HEK293 (cell line): Measurements from ENCODE around the gene KLF13.

Experiments
- CTCF ChIA-PET: fragments of 350-600 bp; formaldehyde crosslinking; extraction: SDS; loops from one replicate; lab custom pipeline; 2021; ENCODE audit warnings: antibody characterized with exemption; lab: Yijun Ruan, JAX
- POLR2A ChIA-PET: fragments of 300-600 bp; formaldehyde crosslinking; extraction: SDS; loops from one replicate; lab custom pipeline; 2020; ENCODE audit warnings: antibody characterized with exemption, inconsistent platforms; lab: Yijun Ruan, JAX
- H3K27ac ChIP-seq: fragments of 200-500 bp; sonication (Bioruptor generic); 2 replicates; pipeline ENCODE4 v1.5.1; 2014; ENCODE audit warnings: low read depth, low read length, control low read depth, inconsistent platforms; ENCODE audit errors: extremely low read depth
- H3K36me3 ChIP-seq, 2 experiments: fragments of 200-500 bp in 1 of 2; sonication (Bioruptor generic) in 1 of 2; 1 replicate in 1 of 2; 2 replicates in 1 of 2; pipeline ENCODE4 v1.5.1; 2014 to 2017; ENCODE audit warnings: inconsistent platforms in 2 of 2, low read length in 2 of 2; ENCODE audit not compliant: control insufficient read depth in 2 of 2, insufficient read depth in 1 of 2
- H3K4me1 ChIP-seq: fragments of 200-500 bp; sonication (Bioruptor generic); 2 replicates; pipeline ENCODE4 v1.5.1; 2014; ENCODE audit warnings: mild to moderate bottlenecking, low read length, inconsistent platforms; ENCODE audit not compliant: control insufficient read depth, insufficient read depth
- H3K4me3 ChIP-seq: 2 replicates; pipeline ENCODE4 v1.5.1; 2011; ENCODE audit warnings: low read depth, mild to moderate bottlenecking, control low read depth, low read length, moderate library complexity
- H3K9me3 ChIP-seq: fragments of 200-500 bp; sonication (Bioruptor generic); 2 replicates; pipeline ENCODE4 v1.5.1; 2014; ENCODE audit warnings: low read depth, low read length, inconsistent platforms; ENCODE audit not compliant: control insufficient read depth, insufficient read depth
- GLIS2 ChIP-seq: fragments of 450-650 bp; formaldehyde crosslinking; IDR thresholded peaks from 2 replicates; pipeline ENCODE4 v1.5.1; 2016; ENCODE audit warnings: missing biosample characterization, missing genetic modification characterization
- KLF10 ChIP-seq: fragments of 450-650 bp; IDR thresholded peaks from 2 replicates; pipeline ENCODE4 v1.5.1; 2018; ENCODE audit warnings: missing biosample characterization, mild to moderate bottlenecking, missing genetic modification characterization
- SCRT2 ChIP-seq: fragments of 450-650 bp; formaldehyde crosslinking; IDR thresholded peaks from 2 replicates; pipeline ENCODE4 v1.5.1; 2016; ENCODE audit warnings: missing biosample characterization, missing genetic modification characterization
- SP2 ChIP-seq: fragments of 450-650 bp; formaldehyde crosslinking; IDR thresholded peaks from 2 replicates; pipeline ENCODE4 v1.5.1; 2016; ENCODE audit warnings: missing biosample characterization, missing genetic modification characterization
- ZBTB20 ChIP-seq: fragments of 450-650 bp; formaldehyde crosslinking; IDR thresholded peaks from 2 replicates; pipeline ENCODE4 v1.5.1; 2016; ENCODE audit warnings: missing biosample characterization, missing genetic modification characterization
- ZBTB48 ChIP-seq: fragments of 450-650 bp; formaldehyde crosslinking; IDR thresholded peaks from 2 replicates; pipeline ENCODE4 v1.5.1; 2016; ENCODE audit warnings: missing biosample characterization, missing genetic modification characterization
- ZEB2 ChIP-seq: fragments of 450-650 bp; formaldehyde crosslinking; IDR thresholded peaks from 2 replicates; pipeline ENCODE4 v1.5.1; 2016; ENCODE audit warnings: missing biosample characterization, missing genetic modification characterization
- ZFP37 ChIP-seq: fragments of 450-650 bp; formaldehyde crosslinking; IDR thresholded peaks from 2 replicates; pipeline ENCODE4 v1.5.1; 2016; ENCODE audit warnings: missing biosample characterization, missing genetic modification characterization
- ZIC2 ChIP-seq: fragments of 450-650 bp; formaldehyde crosslinking; IDR thresholded peaks from 2 replicates; pipeline ENCODE4 v1.5.1; 2016; ENCODE audit warnings: missing biosample characterization, missing genetic modification characterization
- ZNF157 ChIP-seq: fragments of 450-650 bp; formaldehyde crosslinking; IDR thresholded peaks from 2 replicates; pipeline ENCODE4 v1.5.1; 2016; ENCODE audit warnings: missing biosample characterization, missing genetic modification characterization
- ZNF175 ChIP-seq: fragments of 450-650 bp; formaldehyde crosslinking; IDR thresholded peaks from 2 replicates; pipeline ENCODE4 v1.5.1; 2016; ENCODE audit warnings: missing biosample characterization, missing genetic modification characterization
- ZNF341 ChIP-seq: fragments of 450-650 bp; formaldehyde crosslinking; IDR thresholded peaks from 2 replicates; pipeline ENCODE4; 2016; ENCODE audit warnings: low read depth, missing biosample characterization, missing genetic modification characterization
- ZNF354C ChIP-seq: fragments of 450-650 bp; formaldehyde crosslinking; IDR thresholded peaks from 2 replicates; pipeline ENCODE4 v1.5.1; 2016; ENCODE audit warnings: missing biosample characterization, missing genetic modification characterization, low read depth, borderline replicate concordance
- ZNF423 ChIP-seq: fragments of 450-650 bp; formaldehyde crosslinking; IDR thresholded peaks from 2 replicates; pipeline ENCODE4 v1.5.1; 2016; ENCODE audit warnings: missing biosample characterization, missing genetic modification characterization
- ZNF548 ChIP-seq: fragments of 450-650 bp; formaldehyde crosslinking; IDR thresholded peaks from 2 replicates; pipeline ENCODE4 v1.5.1; 2016; ENCODE audit warnings: missing biosample characterization, missing genetic modification characterization
- ZNF629 ChIP-seq: fragments of 450-650 bp; formaldehyde crosslinking; IDR thresholded peaks from 2 replicates; pipeline ENCODE4 v1.5.1; 2017; ENCODE audit warnings: missing biosample characterization, missing genetic modification characterization
- ZNF660 ChIP-seq: fragments of 450-650 bp; IDR thresholded peaks from 2 replicates; pipeline ENCODE4 v1.5.1; 2018; ENCODE audit warnings: missing biosample characterization, mild to moderate bottlenecking, missing genetic modification characterization
- ZNF677 ChIP-seq: fragments of 450-650 bp; IDR thresholded peaks from 2 replicates; pipeline ENCODE4 v1.5.0; 2018; ENCODE audit warnings: missing biosample characterization, mild to moderate bottlenecking, missing genetic modification characterization, moderate library complexity
- ZNF777 ChIP-seq: fragments of 450-650 bp; formaldehyde crosslinking; IDR thresholded peaks from 2 replicates; pipeline ENCODE4 v1.5.1; 2017; ENCODE audit warnings: missing biosample characterization, missing genetic modification characterization, borderline replicate concordance
- ZNF785 ChIP-seq: fragments of 450-650 bp; formaldehyde crosslinking; IDR thresholded peaks from 2 replicates; pipeline ENCODE4 v1.5.1; 2016; ENCODE audit warnings: missing biosample characterization, missing genetic modification characterization
- ZNF830 ChIP-seq: fragments of 450-650 bp; IDR thresholded peaks from 2 replicates; pipeline ENCODE4 v1.5.0; 2018; ENCODE audit warnings: missing biosample characterization, missing genetic modification characterization, low read depth, mild to moderate bottlenecking, moderate library complexity
- ZNF837 ChIP-seq: fragments of 450-650 bp; formaldehyde crosslinking; IDR thresholded peaks from 2 replicates; pipeline ENCODE4 v1.5.1; 2016; ENCODE audit warnings: missing biosample characterization, missing genetic modification characterization
- ZXDB ChIP-seq: fragments of 450-650 bp; formaldehyde crosslinking; IDR thresholded peaks from 2 replicates; pipeline ENCODE4 v1.5.1; 2016; ENCODE audit warnings: missing biosample characterization, missing genetic modification characterization
- TF ChIP-seq, protein P1 (sequence below): fragments of 450-650 bp; formaldehyde crosslinking; IDR thresholded peaks from 2 replicates; pipeline ENCODE4 v1.5.1; 2016; ENCODE audit warnings: missing biosample characterization, missing genetic modification characterization
- TF ChIP-seq, protein P2 (sequence below): fragments of 450-650 bp; formaldehyde crosslinking; IDR thresholded peaks from 2 replicates; pipeline ENCODE4 v1.5.1; 2016; ENCODE audit warnings: missing biosample characterization, missing genetic modification characterization, borderline replicate concordance
- TF ChIP-seq, protein P3 (sequence below): fragments of 450-650 bp; formaldehyde crosslinking; IDR thresholded peaks from 2 replicates; pipeline ENCODE4 v1.5.1; 2016; ENCODE audit warnings: missing biosample characterization, missing genetic modification characterization
- TF ChIP-seq, protein P4 (sequence below): sonication (generic); formaldehyde crosslinking; IDR thresholded peaks from 2 replicates; pipeline ENCODE4 v1.8.1; 2022; ENCODE audit warnings: mild to moderate bottlenecking, moderate library complexity, missing genetic modification reagents
- TF ChIP-seq, protein P5 (sequence below): fragments of 450-650 bp; formaldehyde crosslinking; IDR thresholded peaks from 2 replicates; pipeline ENCODE4 v1.5.1; 2016; ENCODE audit warnings: missing biosample characterization, missing genetic modification characterization, borderline replicate concordance

The KLF13 gene

DNA sequence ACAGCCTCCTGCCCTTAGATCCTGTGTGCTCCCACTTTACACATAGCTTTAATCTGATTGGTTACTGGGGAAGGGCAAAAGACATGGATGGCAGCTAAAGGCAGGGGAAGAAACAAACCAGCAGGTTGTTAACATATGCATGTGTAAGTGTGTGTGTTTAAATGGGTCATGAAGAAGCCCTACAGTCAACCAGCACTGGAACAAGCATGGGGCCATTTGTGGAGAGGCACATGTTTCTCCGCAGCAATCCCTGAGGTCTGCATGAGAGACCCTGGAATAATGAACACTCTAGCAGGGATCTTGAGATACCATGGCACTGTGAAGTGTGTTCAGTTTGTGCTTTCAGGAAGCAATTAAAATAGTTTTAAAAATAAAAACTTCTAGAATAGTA, 6.0 kb downstream of the KLF13 start:
- Histone ChIP-seq H3K9me3 (no peaks in the 10 kb centered on the region), H3K36me3 (no peaks in the 10 kb centered on the region), H3K4me1 (peaks cover 2% of the 10 kb centered on the region; the same call in 1 of the 2 replicates), H3K27ac (no peak overlapping the region), H3K4me3 (no peak overlapping the region)
- ChIA-PET CTCF (no interaction called here), POLR2A (no interaction called here)
- TF ChIP-seq, protein P1, sequence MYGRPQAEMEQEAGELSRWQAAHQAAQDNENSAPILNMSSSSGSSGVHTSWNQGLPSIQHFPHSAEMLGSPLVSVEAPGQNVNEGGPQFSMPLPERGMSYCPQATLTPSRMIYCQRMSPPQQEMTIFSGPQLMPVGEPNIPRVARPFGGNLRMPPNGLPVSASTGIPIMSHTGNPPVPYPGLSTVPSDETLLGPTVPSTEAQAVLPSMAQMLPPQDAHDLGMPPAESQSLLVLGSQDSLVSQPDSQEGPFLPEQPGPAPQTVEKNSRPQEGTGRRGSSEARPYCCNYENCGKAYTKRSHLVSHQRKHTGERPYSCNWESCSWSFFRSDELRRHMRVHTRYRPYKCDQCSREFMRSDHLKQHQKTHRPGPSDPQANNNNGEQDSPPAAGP (tag by site-specific recombination), result no peak
- TF ChIP-seq ZFP37 (tag by site-specific recombination) (no peak), ZNF354C (tag by site-specific recombination) (no peak), ZBTB20 (tag by site-specific recombination) (no peak), ZEB2 (tag by site-specific recombination) (no peak), ZNF423 (tag by site-specific recombination) (no peak), ZBTB48 (tag by site-specific recombination) (no peak), ZNF157 (tag by site-specific recombination) (no peak), ZNF548 (tag by site-specific recombination) (no peak), ZIC2 (tag by site-specific recombination) (no peak), ZNF660 (tag by site-specific recombination) (no peak), ZXDB (tag by site-specific recombination) (no peak), SCRT2 (tag by site-specific recombination) (no peak), ZNF175 (no peak), SP2 (tag by site-specific recombination) (no peak), ZNF777 (no peak)
- TF ChIP-seq, protein P2, sequence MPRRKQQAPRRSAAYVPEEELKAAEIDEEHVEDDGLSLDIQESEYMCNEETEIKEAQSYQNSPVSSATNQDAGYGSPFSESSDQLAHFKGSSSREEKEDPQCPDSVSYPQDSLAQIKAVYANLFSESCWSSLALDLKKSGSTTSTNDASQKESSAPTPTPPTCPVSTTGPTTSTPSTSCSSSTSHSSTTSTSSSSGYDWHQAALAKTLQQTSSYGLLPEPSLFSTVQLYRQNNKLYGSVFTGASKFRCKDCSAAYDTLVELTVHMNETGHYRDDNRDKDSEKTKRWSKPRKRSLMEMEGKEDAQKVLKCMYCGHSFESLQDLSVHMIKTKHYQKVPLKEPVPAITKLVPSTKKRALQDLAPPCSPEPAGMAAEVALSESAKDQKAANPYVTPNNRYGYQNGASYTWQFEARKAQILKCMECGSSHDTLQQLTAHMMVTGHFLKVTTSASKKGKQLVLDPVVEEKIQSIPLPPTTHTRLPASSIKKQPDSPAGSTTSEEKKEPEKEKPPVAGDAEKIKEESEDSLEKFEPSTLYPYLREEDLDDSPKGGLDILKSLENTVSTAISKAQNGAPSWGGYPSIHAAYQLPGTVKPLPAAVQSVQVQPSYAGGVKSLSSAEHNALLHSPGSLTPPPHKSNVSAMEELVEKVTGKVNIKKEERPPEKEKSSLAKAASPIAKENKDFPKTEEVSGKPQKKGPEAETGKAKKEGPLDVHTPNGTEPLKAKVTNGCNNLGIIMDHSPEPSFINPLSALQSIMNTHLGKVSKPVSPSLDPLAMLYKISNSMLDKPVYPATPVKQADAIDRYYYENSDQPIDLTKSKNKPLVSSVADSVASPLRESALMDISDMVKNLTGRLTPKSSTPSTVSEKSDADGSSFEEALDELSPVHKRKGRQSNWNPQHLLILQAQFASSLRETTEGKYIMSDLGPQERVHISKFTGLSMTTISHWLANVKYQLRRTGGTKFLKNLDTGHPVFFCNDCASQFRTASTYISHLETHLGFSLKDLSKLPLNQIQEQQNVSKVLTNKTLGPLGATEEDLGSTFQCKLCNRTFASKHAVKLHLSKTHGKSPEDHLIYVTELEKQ (tag by site-specific recombination), result no peak
- TF ChIP-seq, protein P3, sequence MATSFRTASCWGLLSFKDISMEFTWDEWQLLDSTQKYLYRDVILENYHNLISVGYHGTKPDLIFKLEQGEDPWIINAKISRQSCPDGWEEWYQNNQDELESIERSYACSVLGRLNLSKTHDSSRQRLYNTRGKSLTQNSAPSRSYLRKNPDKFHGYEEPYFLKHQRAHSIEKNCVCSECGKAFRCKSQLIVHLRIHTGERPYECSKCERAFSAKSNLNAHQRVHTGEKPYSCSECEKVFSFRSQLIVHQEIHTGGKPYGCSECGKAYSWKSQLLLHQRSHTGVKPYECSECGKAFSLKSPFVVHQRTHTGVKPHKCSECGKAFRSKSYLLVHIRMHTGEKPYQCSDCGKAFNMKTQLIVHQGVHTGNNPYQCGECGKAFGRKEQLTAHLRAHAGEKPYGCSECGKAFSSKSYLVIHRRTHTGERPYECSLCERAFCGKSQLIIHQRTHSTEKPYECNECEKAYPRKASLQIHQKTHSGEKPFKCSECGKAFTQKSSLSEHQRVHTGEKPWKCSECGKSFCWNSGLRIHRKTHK, result no peak

DNA sequence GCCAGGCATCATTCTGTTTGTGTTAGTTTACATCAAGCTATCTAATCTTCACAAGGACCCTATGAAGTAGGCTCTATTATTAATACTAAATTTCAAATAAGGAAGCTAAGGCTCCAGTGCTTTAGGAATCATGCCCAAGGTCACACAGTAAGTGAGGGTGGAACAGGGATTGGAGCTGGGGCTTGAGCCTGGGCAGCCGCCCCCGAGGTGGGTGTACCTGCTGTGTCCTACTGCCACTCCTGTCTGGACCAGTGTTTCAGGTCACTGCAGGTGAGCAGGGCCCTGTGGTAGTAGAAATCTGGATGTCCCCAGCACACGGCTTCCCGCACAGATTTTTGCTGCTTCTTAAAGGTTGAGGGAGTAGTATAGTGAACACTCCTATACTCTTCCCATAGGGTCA, 6.5 kb downstream of the KLF13 start:
- Histone ChIP-seq H3K9me3 (no peaks in the 10 kb centered on the region), H3K36me3 (no peaks in the 10 kb centered on the region), H3K27ac (no peak overlapping the region), H3K4me3 (no peak overlapping the region), H3K4me1 (peaks cover 2% of the 10 kb centered on the region; the same call in 1 of the 2 replicates)
- POLR2A ChIA-PET, result no interaction called here
- CTCF ChIA-PET, result no interaction called here
- TF ChIP-seq ZNF837 (tag by site-specific recombination) (no peak), ZNF677 (tag by site-specific recombination) (no peak), ZNF785 (tag by site-specific recombination) (no peak), ZNF157 (tag by site-specific recombination) (no peak), ZNF830 (tag by site-specific recombination) (no peak), ZNF341 (no peak), ZNF629 (no peak), KLF10 (tag by site-specific recombination) (no peak), GLIS2 (tag by site-specific recombination) (no peak)
- TF ChIP-seq, protein P4, sequence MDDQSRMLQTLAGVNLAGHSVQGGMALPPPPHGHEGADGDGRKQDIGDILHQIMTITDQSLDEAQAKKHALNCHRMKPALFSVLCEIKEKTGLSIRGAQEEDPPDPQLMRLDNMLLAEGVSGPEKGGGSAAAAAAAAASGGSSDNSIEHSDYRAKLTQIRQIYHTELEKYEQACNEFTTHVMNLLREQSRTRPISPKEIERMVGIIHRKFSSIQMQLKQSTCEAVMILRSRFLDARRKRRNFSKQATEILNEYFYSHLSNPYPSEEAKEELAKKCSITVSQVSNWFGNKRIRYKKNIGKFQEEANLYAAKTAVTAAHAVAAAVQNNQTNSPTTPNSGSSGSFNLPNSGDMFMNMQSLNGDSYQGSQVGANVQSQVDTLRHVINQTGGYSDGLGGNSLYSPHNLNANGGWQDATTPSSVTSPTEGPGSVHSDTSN (CRISPR knock-in tag), result no peak
- TF ChIP-seq, protein P3, result no peak
- TF ChIP-seq, protein P5, sequence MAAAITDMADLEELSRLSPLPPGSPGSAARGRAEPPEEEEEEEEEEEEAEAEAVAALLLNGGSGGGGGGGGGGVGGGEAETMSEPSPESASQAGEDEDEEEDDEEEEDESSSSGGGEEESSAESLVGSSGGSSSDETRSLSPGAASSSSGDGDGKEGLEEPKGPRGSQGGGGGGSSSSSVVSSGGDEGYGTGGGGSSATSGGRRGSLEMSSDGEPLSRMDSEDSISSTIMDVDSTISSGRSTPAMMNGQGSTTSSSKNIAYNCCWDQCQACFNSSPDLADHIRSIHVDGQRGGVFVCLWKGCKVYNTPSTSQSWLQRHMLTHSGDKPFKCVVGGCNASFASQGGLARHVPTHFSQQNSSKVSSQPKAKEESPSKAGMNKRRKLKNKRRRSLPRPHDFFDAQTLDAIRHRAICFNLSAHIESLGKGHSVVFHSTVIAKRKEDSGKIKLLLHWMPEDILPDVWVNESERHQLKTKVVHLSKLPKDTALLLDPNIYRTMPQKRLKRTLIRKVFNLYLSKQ (tag by site-specific recombination), result no peak
